ENCODE results near the gene RBBP4.
"Not testable (repeated sequence)": the region's sequence is repeated elsewhere in the genome, so short reads cannot be mapped to it uniquely, and the experiment has no call there.

The RBBP4 gene

DNA sequence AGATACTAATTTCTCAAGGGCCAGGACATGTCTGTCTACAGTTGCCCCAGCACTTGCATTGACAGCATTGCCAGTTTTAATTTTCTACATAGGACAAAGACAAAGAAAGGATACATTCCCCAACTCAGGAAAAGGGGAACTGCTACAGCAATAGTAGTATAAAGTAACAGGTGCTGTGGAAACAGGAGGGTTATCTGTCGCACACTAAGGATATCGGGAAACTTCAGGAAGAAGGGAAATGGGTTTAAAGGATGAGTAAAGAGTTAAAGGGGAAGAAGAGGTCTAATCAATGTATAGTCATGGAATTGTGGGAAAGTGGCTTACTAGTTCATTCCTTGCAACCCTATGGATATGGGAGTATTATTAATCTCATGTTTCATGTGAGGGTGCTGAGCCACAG is 35.4 kb downstream of the RBBP4 start:
- Histone ChIP-seq H3K9me3 (ENCODE audit: control insufficient read depth, insufficient read depth, low read depth, low read length) (no peaks in the 10 kb centered on the region), H3K4me3 (ENCODE audit: low read depth, low read length) (no peak overlapping the region), H3K36me3 (ENCODE audit: control insufficient read depth in 2 of 2, insufficient read depth in 1 of 2, low read length in 2 of 2) (peaks cover 17 to 54% of the 10 kb centered on the region in 2 experiments; a peak in 2 of 3 replicates), H3K4me1 (ENCODE audit: control insufficient read depth, insufficient read depth, low read length) (no peaks in the 10 kb centered on the region), H3K27ac (ENCODE audit: extremely low read depth, low read depth, low read length) (no peak overlapping the region)
- ChIA-PET CTCF (interaction anchor here (0.6 to 1.2 kb wide), 2 partner anchors 41 to 166 kb away, joined by 3 read pairs; no protein-coding TSS in a partner anchor), POLR2A (interaction anchor here (0.6 kb wide), 1 partner anchor 166 kb away, joined by 3 read pairs; no protein-coding TSS in a partner anchor)
- TF ChIP-seq ZNF510 (tag by site-specific recombination; IDR thresholded peaks at IDR 0.05; ENCODE audit: insufficient replicate concordance) = no peak
- peak; percentile 87 for TF ChIP-seq SCRT2 (tag by site-specific recombination; IDR thresholded peaks at IDR 0.05)
- peak; percentile 97 for TF ChIP-seq SCRT1 (tag by site-specific recombination; IDR thresholded peaks at IDR 0.05; ENCODE audit: borderline replicate concordance)

DNA sequence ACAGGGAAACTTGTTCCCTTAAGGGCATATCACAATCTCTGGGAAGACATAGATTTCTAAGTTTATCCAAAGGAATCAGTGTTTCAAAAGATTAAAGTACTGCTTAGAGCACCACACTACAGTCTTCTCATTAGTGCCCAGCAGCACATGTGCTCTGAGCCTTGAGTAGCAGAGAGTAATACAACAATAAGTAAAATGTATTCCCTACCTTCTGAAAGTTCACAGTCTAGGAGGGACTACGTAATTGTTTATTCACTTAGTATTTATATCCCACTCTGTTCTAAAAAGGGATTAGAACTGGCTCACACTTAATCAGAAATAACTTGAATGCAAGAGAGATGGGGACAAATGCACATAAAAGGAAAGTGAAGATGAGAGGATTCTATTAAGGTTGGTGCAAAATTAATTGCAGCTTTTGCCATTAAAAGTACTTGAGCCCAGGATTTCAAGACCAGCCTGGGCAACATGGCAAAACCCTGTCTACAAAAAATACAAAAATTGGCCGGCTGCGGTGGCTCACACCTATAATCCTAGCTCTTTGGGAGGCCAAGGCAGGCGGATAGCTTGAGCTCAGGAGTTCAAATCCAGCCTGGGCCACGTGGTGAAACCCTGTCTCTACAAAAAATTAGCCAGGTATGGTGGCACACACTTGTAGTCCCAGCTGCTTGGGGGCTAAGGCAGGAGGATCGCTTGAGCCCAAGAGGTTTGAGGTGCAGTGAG is 42.6 kb downstream of the RBBP4 start:
- POLR2A ChIA-PET = interaction anchor here (0.5 kb wide), 1 partner anchor 53 kb away, joined by 4 read pairs; no protein-coding TSS in a partner anchor

GRCh38 chr1:32695098-32695904 is 44.3 kb downstream of the RBBP4 start:
- no peaks in the 10 kb centered on the region for H3K4me1 ChIP-seq (ENCODE audit: control insufficient read depth, insufficient read depth, low read length)
- H3K9me3 ChIP-seq (ENCODE audit: control insufficient read depth, insufficient read depth, low read depth, low read length) = no peaks in the 10 kb centered on the region
- ChIA-PET CTCF (interaction anchor here (1.0 kb wide), 1 partner anchor 181 kb away, joined by 4 read pairs; no protein-coding TSS in a partner anchor), POLR2A (interaction anchor here (0.5 to 0.6 kb wide), 2 partner anchors 15 to 153 kb away, joined by 3 read pairs; no protein-coding TSS in a partner anchor)
- H3K4me3 ChIP-seq (ENCODE audit: low read depth, low read length) = no peak overlapping the region
- TF ChIP-seq ZNF24 (tag by site-specific recombination; IDR thresholded peaks at IDR 0.05) (no peak), ZIC2 (tag by site-specific recombination; IDR thresholded peaks at IDR 0.05) (peak; percentile 43; the same call in 1 of the 2 replicates)
- no peaks in the 10 kb centered on the region for H3K36me3 ChIP-seq (ENCODE audit: control insufficient read depth in 2 of 2, insufficient read depth in 1 of 2, low read length in 2 of 2)
- no peak overlapping the region for H3K27ac ChIP-seq (ENCODE audit: extremely low read depth, low read depth, low read length)

More for the DNA sequence above, 42.6 kb downstream of the RBBP4 start:
- no peak overlapping the region for H3K27ac ChIP-seq (ENCODE audit: extremely low read depth, low read depth, low read length)
- H3K4me1 ChIP-seq (ENCODE audit: control insufficient read depth, insufficient read depth, low read length) = no peaks in the 10 kb centered on the region
- no peak overlapping the region for H3K4me3 ChIP-seq (ENCODE audit: low read depth, low read length)
- H3K9me3 ChIP-seq (ENCODE audit: control insufficient read depth, insufficient read depth, low read depth, low read length) = no peaks in the 10 kb centered on the region
- H3K36me3 ChIP-seq (ENCODE audit: control insufficient read depth in 2 of 2, insufficient read depth in 1 of 2, low read length in 2 of 2) = no peaks in the 10 kb centered on the region
- CTCF ChIA-PET = interaction anchor here (1.8 kb wide), 1 partner anchor 19 kb away, joined by 7 read pairs; no protein-coding TSS in a partner anchor
- no peak for TF ChIP-seq ZNF112 (tag by site-specific recombination; IDR thresholded peaks at IDR 0.05)
- TF ChIP-seq ZBTB44 (tag by site-specific recombination; IDR thresholded peaks at IDR 0.05) = no peak
- no peak for TF ChIP-seq ZNF660 (tag by site-specific recombination; IDR thresholded peaks at IDR 0.05)
- TF ChIP-seq ZNF274 (IDR thresholded peaks at IDR 0.05; ENCODE audit: low read length) = no peak
- no peak for TF ChIP-seq ZNF274 (tag by site-specific recombination; IDR thresholded peaks at IDR 0.05; ENCODE audit: borderline replicate concordance)

DNA sequence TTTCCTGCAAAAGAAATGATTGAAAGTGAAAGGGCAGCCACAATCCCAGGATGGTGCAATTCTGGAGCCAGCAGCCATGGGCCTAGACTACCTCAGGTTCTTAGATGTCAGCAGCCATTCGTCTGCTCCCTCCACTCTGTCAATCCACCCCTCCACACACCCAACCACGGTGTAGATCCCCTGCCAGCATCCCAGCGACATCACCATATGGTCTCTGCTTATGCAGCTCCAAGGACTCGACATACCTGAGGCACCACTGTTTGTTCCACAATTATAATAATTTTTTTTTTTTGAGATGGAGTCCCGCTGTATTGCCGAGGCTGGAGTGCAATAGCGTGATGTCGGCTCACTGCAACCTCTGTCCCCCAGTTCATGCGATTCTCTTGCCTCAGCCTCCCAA is 45.0 kb downstream of the RBBP4 start:
- POLR2A ChIA-PET = no interaction called here
- no peak overlapping the region for H3K27ac ChIP-seq (ENCODE audit: extremely low read depth, low read depth, low read length)
- CTCF ChIA-PET = no interaction called here
- no peak for TF ChIP-seq BCL11B (tag by site-specific recombination; IDR thresholded peaks at IDR 0.05; ENCODE audit: low read depth)
- TF ChIP-seq PRDM1 (tag by site-specific recombination; IDR thresholded peaks at IDR 0.05) = peak; percentile 29; the same call in 1 of the 2 replicates
- H3K9me3 ChIP-seq (ENCODE audit: control insufficient read depth, insufficient read depth, low read depth, low read length) = no peaks in the 10 kb centered on the region
- H3K4me3 ChIP-seq (ENCODE audit: low read depth, low read length) = no peak overlapping the region
- no peaks in the 10 kb centered on the region for H3K36me3 ChIP-seq (ENCODE audit: control insufficient read depth in 2 of 2, insufficient read depth in 1 of 2, low read length in 2 of 2)
- no peaks in the 10 kb centered on the region for H3K4me1 ChIP-seq (ENCODE audit: control insufficient read depth, insufficient read depth, low read length)

GRCh38 chr1:32696996-32697395 is 46.0 kb downstream of the RBBP4 start:
- H3K4me3 ChIP-seq (ENCODE audit: low read depth, low read length); H3K27ac ChIP-seq (ENCODE audit: extremely low read depth, low read depth, low read length); H3K9me3 ChIP-seq (ENCODE audit: control insufficient read depth, insufficient read depth, low read depth, low read length); H3K36me3 ChIP-seq (ENCODE audit: control insufficient read depth in 2 of 2, insufficient read depth in 1 of 2, low read length in 2 of 2); POLR2A ChIA-PET; H3K4me1 ChIP-seq (ENCODE audit: control insufficient read depth, insufficient read depth, low read length): not testable (repeated sequence)
- CTCF ChIA-PET = interaction anchor here (2.7 to 2.9 kb wide), 2 partner anchors 15 to 76 kb away, joined by 10 to 12 read pairs; no protein-coding TSS in a partner anchor

Measured in HEK293 (cell line).